Kidney tubule cell (primary cell): Measurements from ENCODE around the gene ZNF620.
A peak's percentile ranks its signal among the peaks of the same experiment; 100 is the strongest.
"Not testable (repeated sequence)": the region's sequence is repeated elsewhere in the genome, so short reads cannot be mapped to it uniquely, and the experiment has no call there.

Experiments
- DNase-seq: peaks from one replicate; pipeline ENCODE4 v3.0.0-alpha.2; 2018; ENCODE audit warnings: low spot score

ZNF620 gene

GRCh38 chr3:40502034-40502433 lies 3.8 kb upstream of the ZNF620 start:
- no peak for DNase-seq

GRCh38 chr3:40504636-40505430 lies 1.0 kb upstream of the ZNF620 start:
- peak; percentile 99 for DNase-seq

GRCh38 chr3:40511031-40511718 lies 5.3 kb downstream of the ZNF620 start:
- DNase-seq, result no peak

GRCh38 chr3:40516201-40516600 lies 10.4 kb downstream of the ZNF620 start:
- DNase-seq, result no peak

- no peak for DNase-seq
Observed at GRCh38 chr3:40518067-40518466, 12.2 kb downstream of the ZNF620 start.

GRCh38 chr3:40518848-40519247 lies 13.0 kb downstream of the ZNF620 start:
- no peak for DNase-seq

GRCh38 chr3:40521254-40521653 lies 15.4 kb downstream of the ZNF620 start:
- DNase-seq, result no peak

GRCh38 chr3:40523781-40524180 lies 17.9 kb downstream of the ZNF620 start:
- no peak for DNase-seq

- no peak for DNase-seq
Observed at GRCh38 chr3:40524222-40524567, 18.4 kb downstream of the ZNF620 start.

GRCh38 chr3:40524568-40525285 lies 18.9 kb downstream of the ZNF620 start, which contains the start of gene ZNF621:
TSS of gene ZNF621 (plus strand) at chr3:40524960. CDS start at chr3:40525841, 881 bp downstream.
- DNase-seq, result peak; percentile 90

GRCh38 chr3:40528426-40528825 lies 22.6 kb downstream of the ZNF620 start:
- no peak for DNase-seq

- DNase-seq, result no peak
Observed at GRCh38 chr3:40532252-40532651, 26.4 kb downstream of the ZNF620 start.

GRCh38 chr3:40534283-40534682 lies 28.4 kb downstream of the ZNF620 start:
- no peak for DNase-seq

- DNase-seq, result peak; percentile 41
Observed at GRCh38 chr3:40546816-40547215, 41.0 kb downstream of the ZNF620 start.

GRCh38 chr3:40550167-40550566 lies 44.3 kb downstream of the ZNF620 start:
- no peak for DNase-seq

GRCh38 chr3:40557575-40558161 lies 51.8 kb downstream of the ZNF620 start:
- DNase-seq, result peak; percentile 62

- DNase-seq, result not testable (repeated sequence)
Observed at GRCh38 chr3:40562482-40562881, 56.6 kb downstream of the ZNF620 start.

- not testable (repeated sequence) for DNase-seq
Observed at GRCh38 chr3:40565629-40566028, 59.8 kb downstream of the ZNF620 start.

GRCh38 chr3:40566694-40567093 lies 60.9 kb downstream of the ZNF620 start:
- no peak for DNase-seq
